ENCODE results near the gene HNRNPA1L2.
"Not testable (repeated sequence)": the region's sequence is repeated elsewhere in the genome, so short reads cannot be mapped to it uniquely, and the experiment has no call there.

GRCh38 chr13:52685806-52686205 lies 43.6 kb downstream of the HNRNPA1L2 start:
- not testable (repeated sequence) for TF ChIP-seq ASH2L (IDR thresholded peaks at IDR 0.05; ENCODE audit: borderline replicate concordance, low read depth); RAD51 (IDR thresholded peaks at IDR 0.05); IRF3 (IDR thresholded peaks at IDR 0.05); EP300 (IDR thresholded peaks at IDR 0.05; ENCODE audit: borderline replicate concordance in 1 of 2, control insufficient read depth in 1 of 2, low read depth in 2 of 2, low read length in 2 of 2); POLR2AphosphoS5 (IDR thresholded peaks at IDR 0.05; ENCODE audit: low read length); BCL11A (IDR thresholded peaks at IDR 0.05; ENCODE audit: low read depth, low read length)

All from GM12878 (cell line).